Liver (tissue), 9 donors: ENCODE data around the gene MAOB. TPM values are rescaled to one million over a fixed set of nuclear protein-coding genes. Genes with fewer than 3 reads are reported as not detected.

ENCODE experiments used
- DNase-seq: peaks from one replicate; pipeline ENCODE4 v3.0.0-alpha.2; 2017; ENCODE audit warnings: low spot score
- H3K27ac ChIP-seq, 2 donors: one replicate each; pipeline ENCODE4 v1.7.0; 2013; ENCODE audit warnings: inconsistent platforms in 2 of 2, low read length in 2 of 2, control low read depth in 1 of 2, low read depth in 1 of 2, mild to moderate bottlenecking in 1 of 2
- H3K27me3 ChIP-seq, 4 donors: one replicate each; pipeline versions ENCODE4 v1.6.1 to v1.7.0; 2013; ENCODE audit warnings: low read length in 3 of 4, inconsistent platforms in 1 of 4, mild to moderate bottlenecking in 1 of 4, moderate library complexity in 1 of 4; ENCODE audit not compliant: control insufficient read depth in 4 of 4, insufficient read depth in 4 of 4
- H3K36me3 ChIP-seq, 4 donors: one replicate each; pipeline versions ENCODE4 v1.6.1 to v1.7.0; 2013; ENCODE audit warnings: low read length in 3 of 4, mild to moderate bottlenecking in 3 of 4, low read depth in 1 of 4, moderate library complexity in 1 of 4; ENCODE audit not compliant: control insufficient read depth in 4 of 4, insufficient read depth in 3 of 4
- H3K4me1 ChIP-seq, 4 donors: one replicate each; pipeline versions ENCODE4 v1.6.1 to v1.7.0; 2013; ENCODE audit warnings: low read length in 3 of 4, mild to moderate bottlenecking in 3 of 4, moderate library complexity in 1 of 4; ENCODE audit not compliant: control insufficient read depth in 4 of 4, insufficient read depth in 4 of 4
- H3K4me3 ChIP-seq, 3 donors: one replicate each; pipeline versions ENCODE4 v1.6.1 to v1.7.0; 2013; ENCODE audit warnings: low read length in 3 of 3, control low read depth in 1 of 3, low read depth in 1 of 3, mild to moderate bottlenecking in 1 of 3
- H3K9ac ChIP-seq, 2 donors: one replicate each; pipeline ENCODE4 v1.7.0; 2013; ENCODE audit warnings: low read length in 2 of 2, mild to moderate bottlenecking in 2 of 2, moderate library complexity in 2 of 2, control low read depth in 1 of 2, low read depth in 1 of 2
- H3K9me3 ChIP-seq, 4 donors: one replicate each; pipeline versions ENCODE4 v1.6.1 to v1.7.0; 2013; ENCODE audit warnings: low read length in 3 of 4; ENCODE audit not compliant: control insufficient read depth in 4 of 4
- CTCF ChIP-seq: fragments of 150-350 bp; IDR thresholded peaks from 2 replicates; pipeline ENCODE4 v1.5.1; 2017; ENCODE audit warnings: improper control_type of control experiment, low read depth, low read length; ENCODE audit not compliant: missing input control
- EGR1 ChIP-seq, 2 donors: IDR thresholded peaks; 2 replicates each; pipeline ENCODE4 v1.6.1; 2016 to 2018; ENCODE audit warnings: antibody characterized with exemption in 2 of 2, low read depth in 2 of 2
- FOXA1 ChIP-seq: IDR thresholded peaks from 2 replicates; pipeline ENCODE4 v1.6.1; 2016; ENCODE audit warnings: antibody characterized with exemption
- FOXA2 ChIP-seq: IDR thresholded peaks from 2 replicates; pipeline ENCODE4 v1.6.1; 2016; ENCODE audit warnings: antibody characterized with exemption
- HNF4A ChIP-seq, 2 donors: conservative IDR thresholded peaks; 2 replicates each; pipeline ENCODE4 v1.6.1; 2016; ENCODE audit warnings: antibody characterized with exemption in 2 of 2, mild to moderate bottlenecking in 2 of 2
- HNF4G ChIP-seq: IDR thresholded peaks from 2 replicates; pipeline ENCODE4 v1.6.1; 2016; ENCODE audit warnings: antibody characterized with exemption
- MAX ChIP-seq: IDR thresholded peaks from 2 replicates; pipeline ENCODE4 v1.6.1; 2016; ENCODE audit warnings: antibody characterized with exemption
- NR2F2 ChIP-seq: IDR thresholded peaks from 2 replicates; pipeline ENCODE4 v1.6.1; 2016; ENCODE audit warnings: antibody characterized with exemption
- RAD21 ChIP-seq, 2 donors: IDR thresholded peaks; 2 replicates each; pipeline ENCODE4 v1.6.1; 2016; ENCODE audit warnings: antibody characterized with exemption in 2 of 2, mild to moderate bottlenecking in 2 of 2
- REST ChIP-seq: IDR thresholded peaks from 2 replicates; pipeline ENCODE4 v1.6.1; 2016; ENCODE audit warnings: antibody characterized with exemption, mild to moderate bottlenecking
- SP1 ChIP-seq: IDR thresholded peaks from 2 replicates; pipeline ENCODE4 v1.6.1; 2018; ENCODE audit warnings: antibody characterized with exemption, mild to moderate bottlenecking
- TAF1 ChIP-seq: conservative IDR thresholded peaks from 2 replicates; pipeline ENCODE4 v1.6.1; 2016; ENCODE audit warnings: antibody characterized with exemption, mild to moderate bottlenecking
- YY1 ChIP-seq: IDR thresholded peaks from 2 replicates; pipeline ENCODE4 v1.6.1; 2016; ENCODE audit warnings: antibody characterized with exemption, mild to moderate bottlenecking
- ZBTB33 ChIP-seq: IDR thresholded peaks from 2 replicates; pipeline ENCODE4 v1.6.1; 2016; ENCODE audit warnings: antibody characterized with exemption
- WGBS: extraction: QIAGEN DNeasy Blood & Tissue Kit; methylation state at CpG from one replicate; pipeline ENCODE4 v1.1.7; 2013; 5-methylcytosine and 5-hydroxymethylcytosine counted together
- polyA plus RNA-seq, 2 donors: library from polyadenylated mRNA; stranded (reverse) in 1 of 2; unstranded in 1 of 2; fragments of 200-250 nt in 1 of 2; fragments of >200 nt in 1 of 2; fragmentation: Nextera tagmentation in 1 of 2; extraction: Ambion mirVana in 1 of 2; gene quantifications; one replicate each; pipeline versions ENCODE4 v1.2.1 to v1.2.3, GENCODE V29; 2013 to 2015
- total RNA-seq, 2 donors: library from RNA; depleted of rRNA; stranded (reverse); fragments of >200 nt; gene quantifications; one replicate each; pipeline ENCODE4 v1.2.3, GENCODE V29; 2014
- donor health status: healthy.
- donor health status: healthy.
- donor health status: healthy.
- donor health status: healthy.
- donor health status: healthy.

MAOB gene
- total and polyA plus RNA-seq, 4 donors = 34.0 to 96.3 (median 72.6) TPM

GRCh38 chrX:43892336-43892870 lies 10.2 kb upstream of the MAOB start:
- H3K27me3 ChIP-seq = no peaks in the 10 kb centered on the region
- no peak for TF ChIP-seq CTCF
- peaks cover 0 to 3% (median 0%) of the 10 kb centered on the region in 4 donors for H3K9me3 ChIP-seq
- no peaks in the 10 kb centered on the region for H3K36me3 ChIP-seq
- no peak overlapping the region for H3K4me3 ChIP-seq
- no peak overlapping the region for H3K27ac ChIP-seq
- H3K9ac ChIP-seq = no peak overlapping the region
- no peak for DNase-seq
- H3K4me1 ChIP-seq = no peaks in the 10 kb centered on the region
- WGBS = 61% methylated on average over 1 of the region's 1 CpG

GRCh38 chrX:43885617-43886016 lies 3.4 kb upstream of the MAOB start:
- Histone ChIP-seq H3K9ac (no peak overlapping the region), H3K27me3 (no peaks in the 10 kb centered on the region), H3K36me3 (no peaks in the 10 kb centered on the region), H3K27ac (no peak overlapping the region), H3K4me1 (peaks cover 0 to 3% (median 2%) of the 10 kb centered on the region in 4 donors), H3K4me3 (no peak overlapping the region), H3K9me3 (peaks cover 0 to 3% (median 0%) of the 10 kb centered on the region in 4 donors)
- WGBS = 95% methylated on average over 5 of the region's 5 CpGs
- TF ChIP-seq FOXA1 = no peak
- no peak for TF ChIP-seq RAD21 (IDR thresholded peaks at IDR 0.05)
- no peak for TF ChIP-seq TAF1
- TF ChIP-seq HNF4G = no peak
- TF ChIP-seq FOXA2 = no peak
- no peak for TF ChIP-seq ZBTB33
- TF ChIP-seq NR2F2 = no peak
- TF ChIP-seq YY1 = no peak
- no peak for TF ChIP-seq EGR1 (IDR thresholded peaks at IDR 0.05; ENCODE audit: low read depth in 2 of 2)
- no peak for TF ChIP-seq HNF4A (conservative IDR thresholded peaks at IDR 0.05)
- DNase-seq = no peak

GRCh38 chrX:43881410-43882293 lies 598 bp downstream of the MAOB start:
- H3K9ac ChIP-seq = peak overlapping the region in 1 of 2 donors; percentile 76
- TF ChIP-seq MAX = peak; percentile 59
- peak; percentile 78 for TF ChIP-seq SP1
- TF ChIP-seq REST = peak; percentile 30
- peak in 1 of 2 donors; percentile 19 for TF ChIP-seq EGR1 (IDR thresholded peaks at IDR 0.05; ENCODE audit: low read depth in 2 of 2)
- TF ChIP-seq ZBTB33 = no peak
- TF ChIP-seq RAD21 (IDR thresholded peaks at IDR 0.05) = peak in 1 of 2 donors; percentile 30

More at GRCh38 chrX:43881410-43882293, 598 bp downstream of the MAOB start:
- Histone ChIP-seq H3K36me3 (no peaks in the 10 kb centered on the region), H3K27ac (peak overlapping the region; percentile 63 to 91), H3K27me3 (no peaks in the 10 kb centered on the region), H3K9me3 (no peaks in the 10 kb centered on the region), H3K4me1 (peaks cover 4 to 12% (median 10%) of the 10 kb centered on the region in 4 donors), H3K4me3 (peak overlapping the region; percentile 1 to 74 (median 69))
- peak; percentile 36 for DNase-seq
- WGBS = 12% methylated on average over 34 of the region's 34 CpGs
